Measurements from ENCODE around the gene ENDOV.

ENDOV gene

DNA sequence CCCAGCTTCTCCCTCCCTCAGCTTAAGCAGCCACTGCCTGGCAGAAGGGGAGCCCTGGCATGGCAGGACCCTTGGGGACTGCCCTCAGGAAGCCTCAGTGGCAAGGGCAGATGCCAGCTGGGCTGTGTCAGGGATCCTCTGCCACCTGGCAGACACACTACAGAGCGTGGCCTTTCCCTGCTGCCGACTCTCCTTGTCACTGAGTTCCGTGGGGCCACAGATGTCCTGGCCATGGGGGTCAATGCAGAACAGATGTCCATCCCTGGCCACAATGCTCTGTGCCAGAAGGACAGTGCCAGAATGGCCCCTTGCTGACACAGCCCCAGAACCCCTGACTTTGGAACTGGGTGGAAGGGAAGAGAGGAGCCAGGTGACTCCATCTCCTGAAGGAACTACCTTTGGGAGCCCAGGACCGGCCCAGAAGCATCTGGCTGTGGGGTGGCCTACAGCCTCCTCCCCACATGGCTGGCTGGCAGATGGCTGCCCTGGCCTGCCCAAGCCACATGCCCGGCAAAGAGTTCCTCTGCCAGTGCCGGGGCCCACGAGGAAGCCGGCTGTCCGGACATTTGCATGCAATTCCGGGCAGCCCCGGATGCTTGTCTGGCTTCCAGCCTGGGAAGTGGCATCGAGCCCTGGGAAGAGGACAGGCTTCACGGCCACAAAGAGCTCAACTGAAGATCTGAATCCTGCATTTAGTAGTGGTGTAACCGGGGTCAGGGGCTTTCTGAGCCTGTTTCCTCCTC lies 37.4 kb downstream of the ENDOV start:
- no peak for DNase-seq

DNA sequence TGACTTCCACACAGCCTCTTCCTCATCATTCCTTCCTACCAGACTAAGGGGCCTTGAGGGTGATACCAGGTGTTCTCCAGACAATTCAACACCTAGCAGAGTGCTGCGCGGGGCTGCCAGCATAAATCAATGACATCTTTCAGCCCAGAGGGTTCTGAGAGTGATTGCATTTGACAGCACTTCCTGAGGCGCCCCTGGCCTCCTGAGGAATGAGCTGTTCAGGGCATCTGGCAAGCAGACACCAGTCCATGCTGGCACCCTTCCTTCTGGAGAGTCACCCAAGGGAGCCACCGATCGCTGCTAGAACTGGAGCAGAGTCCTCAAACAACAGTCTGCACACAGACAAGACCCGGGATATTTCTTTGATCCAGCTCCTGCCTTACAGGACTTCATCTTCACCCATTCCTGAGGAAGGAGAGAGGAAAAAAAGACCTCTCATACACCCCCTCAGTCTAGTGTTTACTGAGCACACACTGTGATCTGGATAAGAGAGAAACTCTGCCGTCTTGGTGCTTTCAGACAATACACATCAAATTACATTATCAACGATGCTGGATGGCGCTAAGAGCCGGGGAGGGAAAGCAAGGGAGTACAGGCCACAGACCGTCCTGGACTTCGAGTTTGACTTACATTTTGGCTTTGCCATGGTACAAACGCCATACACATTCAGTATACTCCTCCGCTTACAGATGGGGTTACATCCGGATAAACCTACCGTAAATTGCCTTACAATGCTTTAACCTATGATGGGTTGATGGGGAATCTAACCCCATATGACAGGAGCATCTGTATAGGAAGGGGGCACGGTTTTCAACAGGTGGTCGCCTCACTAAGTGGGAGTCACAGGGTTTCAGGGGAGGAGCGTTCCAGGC lies 38.4 kb downstream of the ENDOV start:
- DNase-seq, result no peak

GRCh38 chr17:80453998-80454556 lies 39.1 kb downstream of the ENDOV start:
- no peak for DNase-seq

GRCh38 chr17:80454557-80455335 lies 39.8 kb downstream of the ENDOV start:
- peak; percentile 94 for DNase-seq

DNA sequence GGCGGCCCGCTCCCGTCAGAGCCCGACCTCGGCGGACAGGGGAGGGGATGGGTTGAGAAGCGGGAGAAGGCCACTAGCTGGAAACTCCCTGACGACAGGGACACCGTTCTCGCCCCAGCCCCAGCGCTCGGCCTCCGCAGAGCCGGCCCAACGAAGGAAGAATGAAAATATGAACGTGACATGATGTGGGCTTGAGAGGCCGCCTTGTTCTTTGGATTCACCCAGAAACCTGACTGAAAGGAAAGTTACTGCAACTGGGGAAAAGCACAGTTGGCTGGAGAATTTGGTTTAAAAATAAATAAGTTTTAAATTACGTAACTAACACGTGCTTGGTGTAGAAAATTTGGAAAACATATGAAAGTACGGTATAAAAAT lies 40.4 kb downstream of the ENDOV start:
- DNase-seq, result peak; percentile 19

- DNase-seq, result no peak
Measured at GRCh38 chr17:80455784-80456183, 40.8 kb downstream of the ENDOV start.

DNA sequence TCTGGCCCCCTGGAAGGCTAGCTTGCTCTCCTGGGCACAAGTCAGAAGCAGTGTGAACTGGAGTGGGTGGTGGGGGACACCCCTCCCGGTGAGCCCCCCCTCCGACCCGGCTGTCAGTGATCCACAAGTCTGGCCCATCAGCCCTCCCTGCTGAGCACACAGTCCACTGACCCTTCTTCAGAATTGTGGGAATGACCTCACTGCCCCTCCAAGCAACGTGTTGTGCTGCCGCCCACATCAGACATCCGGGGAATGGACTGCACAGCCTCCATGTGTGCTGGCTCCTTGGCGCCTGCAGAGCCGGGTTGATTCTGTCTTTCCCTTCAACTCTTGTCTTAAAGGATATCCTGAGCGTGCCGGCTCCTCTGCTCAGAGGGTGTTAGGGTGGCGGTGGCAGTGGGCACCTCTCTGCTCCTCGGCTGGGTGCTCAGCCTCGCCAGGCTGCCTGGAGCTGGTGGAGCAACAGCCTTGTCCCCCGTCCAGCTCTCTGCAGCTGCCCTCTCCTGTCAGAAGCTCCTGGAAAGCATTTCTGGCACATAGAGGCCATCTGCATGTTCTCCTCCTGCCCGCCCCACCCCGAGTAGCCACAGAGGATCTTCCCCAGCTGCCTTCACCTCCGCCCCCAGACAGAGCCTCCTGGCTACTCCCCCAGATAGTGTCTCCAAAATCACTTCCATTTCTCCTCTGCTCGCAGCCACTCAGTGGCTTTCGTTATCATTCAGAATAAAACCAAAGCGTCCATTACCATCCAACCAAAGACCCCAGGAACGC lies 41.7 kb downstream of the ENDOV start:
- no peak for DNase-seq

DNA sequence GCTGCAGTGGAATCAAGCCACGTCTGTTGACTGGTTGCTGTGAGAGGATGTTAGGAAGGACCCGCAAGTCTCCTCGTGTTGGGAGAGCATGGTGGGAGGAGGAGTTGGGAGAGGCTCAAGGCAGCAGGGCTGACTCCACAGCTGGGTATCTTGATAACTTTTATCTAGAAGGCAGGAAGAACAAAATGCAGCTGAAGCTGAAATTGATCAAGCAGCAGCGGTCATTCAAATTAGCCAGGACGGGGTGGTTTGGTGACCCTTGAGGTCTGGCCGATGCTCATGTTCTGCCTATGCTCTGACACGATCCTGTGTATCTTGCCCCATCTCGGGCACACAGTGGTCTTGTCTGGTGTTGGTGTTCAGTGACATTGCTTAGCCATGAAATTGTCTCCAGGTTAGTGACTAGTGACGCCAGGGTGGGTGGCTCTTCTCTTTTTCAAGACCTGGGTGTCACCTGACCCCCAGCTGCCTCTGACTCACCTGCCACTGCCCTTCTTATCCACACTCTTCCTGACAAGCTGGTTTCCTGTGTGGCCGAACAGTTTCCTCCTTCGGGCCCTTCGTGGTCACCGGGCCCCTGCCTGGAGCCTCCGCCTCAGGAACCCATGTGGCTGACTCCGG lies 42.4 kb downstream of the ENDOV start:
- DNase-seq, result no peak

GRCh38 chr17:80458016-80458415 lies 43.0 kb downstream of the ENDOV start:
- no peak for DNase-seq

DNA sequence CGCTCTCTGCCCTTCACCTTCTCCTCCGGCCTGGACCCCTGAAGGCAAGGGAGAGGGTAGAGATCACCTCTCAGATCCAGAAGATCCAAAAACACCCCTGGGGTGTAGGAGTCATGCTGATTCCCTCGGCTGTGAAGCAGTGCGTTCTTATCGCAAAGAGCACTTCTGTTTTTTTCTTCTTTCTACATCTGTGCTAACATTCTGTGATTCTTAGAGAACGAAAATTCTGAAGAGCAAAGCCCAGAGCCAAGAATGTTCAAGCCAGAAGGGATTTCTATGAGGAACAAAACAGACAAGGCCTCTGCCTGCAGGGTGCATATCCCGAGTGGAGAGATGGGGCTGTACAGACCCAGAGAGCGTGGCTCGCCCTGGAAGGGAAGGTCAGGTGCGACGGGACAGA lies 44.3 kb downstream of the ENDOV start:
- no peak for DNase-seq

- no peak for DNase-seq
Measured at GRCh38 chr17:80460429-80460834, 45.5 kb downstream of the ENDOV start.

DNA sequence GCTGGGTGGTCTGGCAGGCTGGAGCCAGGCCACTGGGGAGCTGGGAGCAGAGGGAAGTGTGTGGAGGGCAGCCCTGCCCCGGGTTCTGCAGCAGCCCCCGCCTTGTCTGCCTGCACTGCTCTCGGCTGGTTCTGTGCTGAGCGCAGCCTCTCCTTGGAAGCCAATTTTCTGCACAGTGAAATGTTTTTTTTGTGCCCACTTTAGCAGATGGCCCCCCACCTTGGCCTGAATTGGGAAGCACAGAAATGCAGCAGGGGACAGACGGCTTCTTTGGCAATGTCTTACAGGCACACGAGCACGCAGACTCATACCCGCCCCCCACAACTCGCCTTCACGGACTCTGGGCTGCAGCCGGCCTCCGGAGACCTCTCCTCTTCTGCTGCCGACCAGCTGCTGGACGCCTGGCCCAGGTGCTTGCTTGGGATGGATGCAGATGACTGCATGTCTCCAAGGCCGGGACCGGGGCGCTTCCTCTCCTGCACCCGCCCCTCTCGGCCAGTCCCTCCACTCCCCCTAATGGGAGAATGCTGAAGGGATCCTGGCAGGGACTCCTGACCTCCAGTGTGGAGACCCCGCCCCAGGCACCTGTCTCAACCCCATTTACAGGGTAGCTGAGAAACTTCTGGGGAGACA lies 46.7 kb downstream of the ENDOV start:
- no peak for DNase-seq

DNA sequence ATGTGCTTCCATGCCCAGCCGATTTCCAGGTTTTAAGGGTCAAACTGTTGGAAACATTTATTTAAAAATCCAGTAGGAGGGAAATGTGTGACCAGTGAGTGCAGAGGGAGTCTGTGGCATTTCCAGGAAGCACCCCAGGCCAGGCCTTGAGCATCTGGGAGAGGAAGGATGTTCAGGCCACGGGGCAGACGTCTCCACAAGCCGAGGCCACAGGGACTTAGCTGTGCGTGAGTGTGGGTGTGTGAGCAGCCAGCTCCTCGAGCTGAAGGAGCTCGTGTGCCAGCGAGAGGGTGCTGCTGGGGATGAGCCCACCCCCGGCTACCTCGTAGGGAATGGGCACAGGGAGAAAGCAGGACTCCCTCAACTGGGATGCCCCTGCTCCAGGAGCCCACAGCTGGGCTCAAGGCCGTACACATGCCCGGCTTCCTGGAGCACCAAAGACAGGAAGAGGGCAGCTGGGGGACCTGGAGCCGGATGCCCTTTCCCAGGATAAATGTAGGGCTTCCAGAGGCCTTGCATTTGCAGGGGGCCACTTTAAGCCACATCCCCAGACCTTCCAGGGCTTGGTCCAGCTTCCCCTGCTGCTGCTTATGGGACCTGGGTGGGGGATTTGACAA lies 48.9 kb downstream of the ENDOV start:
- no peak for DNase-seq

DNA sequence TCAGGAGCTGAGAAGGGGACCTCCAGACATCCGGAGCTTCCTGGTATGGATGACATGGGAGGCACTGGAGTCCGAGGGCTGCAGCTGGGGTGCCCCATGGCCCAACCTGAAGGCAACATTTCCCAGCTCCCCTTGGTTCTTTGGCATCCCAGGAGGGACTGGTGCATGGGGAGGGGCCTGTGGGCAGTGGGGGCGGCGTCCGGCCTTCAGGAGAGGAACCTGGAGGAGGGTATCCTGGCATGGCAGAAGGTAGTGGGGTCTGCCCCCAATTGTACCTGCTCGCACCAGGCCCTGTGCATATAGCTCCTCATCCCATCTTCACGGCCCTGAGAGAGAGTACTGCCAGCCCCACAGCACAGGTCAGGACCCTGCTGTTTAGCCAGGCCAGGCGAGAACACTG lies 49.5 kb downstream of the ENDOV start:
- no peak for DNase-seq

GRCh38 chr17:80465327-80465974 lies 50.5 kb downstream of the ENDOV start:
- no peak for DNase-seq

DNA sequence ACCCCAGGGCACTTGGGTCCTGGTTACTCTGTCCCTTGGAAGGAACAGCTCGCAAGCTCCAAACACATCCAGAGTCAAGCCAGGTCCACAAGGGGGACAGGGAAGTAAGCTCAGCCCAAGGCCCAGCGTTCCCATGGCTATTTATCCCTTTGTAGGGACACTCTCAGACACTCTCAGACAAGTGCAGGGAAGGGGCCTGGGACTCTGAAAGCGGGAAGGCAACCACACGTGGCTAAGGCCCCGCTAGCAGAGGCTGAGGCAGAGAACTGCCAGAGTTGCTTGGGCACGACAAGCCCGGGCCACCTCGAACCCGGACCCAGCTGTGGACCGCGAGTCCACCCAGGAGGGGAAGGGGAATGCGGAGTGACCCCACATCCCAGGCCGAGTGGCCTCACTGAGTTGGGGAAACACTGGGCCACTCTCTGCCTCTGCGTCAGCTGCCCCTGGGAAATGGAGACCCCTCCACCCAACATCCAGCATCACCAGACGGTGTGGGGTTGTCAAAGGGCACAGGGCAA lies 51.3 kb downstream of the ENDOV start:
- no peak for DNase-seq

DNA sequence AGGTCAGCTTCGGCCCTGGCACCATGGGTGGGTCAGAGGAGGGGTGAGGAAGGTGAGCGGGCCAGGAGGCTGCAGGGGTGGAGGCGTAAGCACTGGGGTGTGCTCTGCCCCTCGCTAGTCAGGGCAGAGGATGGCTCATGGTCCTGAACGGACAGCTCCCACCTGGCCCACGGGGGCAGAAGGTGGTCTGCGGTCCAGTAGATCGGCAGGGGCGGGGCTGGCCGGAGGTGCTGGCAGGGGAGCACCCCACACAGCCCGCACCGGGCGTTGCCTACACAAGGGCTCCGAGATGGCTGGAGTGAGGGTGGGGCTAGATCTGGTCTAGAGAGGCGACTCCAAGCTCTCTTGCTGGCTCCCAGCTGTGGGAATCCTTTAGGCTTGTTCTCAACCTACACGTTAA lies 53.3 kb downstream of the ENDOV start:
- no peak for DNase-seq

GRCh38 chr17:80468781-80469493 lies 54.0 kb downstream of the ENDOV start:
- no peak for DNase-seq

DNA sequence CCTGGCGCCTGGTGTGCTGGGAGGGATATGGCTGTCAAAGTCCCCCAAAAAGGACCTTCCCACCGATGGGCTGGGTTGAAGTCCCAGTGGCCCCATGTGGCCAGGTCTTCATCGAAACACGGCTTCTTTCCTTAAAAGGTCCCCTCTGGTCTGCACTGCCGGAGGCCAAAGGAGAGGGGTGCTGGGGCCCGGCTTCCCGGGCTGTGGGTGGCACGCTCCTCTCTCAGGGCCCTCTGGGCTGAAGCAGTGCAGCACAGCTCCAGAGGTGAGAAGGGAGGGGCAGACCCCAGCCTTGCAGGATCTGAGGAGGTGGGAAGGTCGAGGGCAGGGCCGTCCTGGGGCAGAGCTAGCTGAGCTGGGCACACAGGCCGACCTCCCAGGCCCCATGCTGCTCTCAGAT lies 54.7 kb downstream of the ENDOV start:
- DNase-seq, result no peak

- DNase-seq, result no peak
Measured at GRCh38 chr17:80470603-80471002, 55.6 kb downstream of the ENDOV start.

All from DMS153 (cell line).